Measurements from ENCODE around the gene AKAP13. TPM values are rescaled to one million over a fixed set of nuclear protein-coding genes. Genes with fewer than 3 reads are reported as not detected.

Gene AKAP13
- total RNA-seq, 4 donors from 2014 or later = 105 to 167 (median 129) TPM

GRCh38 chr15:85443593-85444087 lies 63.2 kb downstream of the AKAP13 start:
- no peak for TF ChIP-seq CTCF (IDR thresholded peaks at IDR 0.05)
- no peak for TF ChIP-seq POLR2A (IDR thresholded peaks at IDR 0.05)
- 46 to 52% methylated on average over 4 of the region's 4 CpGs for WGBS, 2 donors
- DNase-seq (ENCODE audit: low spot score in 2 of 2) = no peak
- intact Hi-C loops (cut with DNase I; ENCODE audit: low total_unique reads) = no loop called here
- H3K4me3 ChIP-seq (ENCODE audit: low read depth, poor library complexity, severe bottlenecking) = no peak overlapping the region

- no peak for TF ChIP-seq CTCF (IDR thresholded peaks at IDR 0.05)
- TF ChIP-seq POLR2A (IDR thresholded peaks at IDR 0.05) = no peak
- H3K4me3 ChIP-seq (ENCODE audit: low read depth, poor library complexity, severe bottlenecking) = no peak overlapping the region
- WGBS, 2 donors = 30 to 34% methylated on average over 3 of the region's 3 CpGs
- DNase-seq (ENCODE audit: low spot score in 2 of 2) = no peak
- intact Hi-C loops (cut with DNase I; ENCODE audit: low total_unique reads) = no loop called here
These were observed 63.8 kb downstream of the AKAP13 start for GRCh38 chr15:85444122-85444745.

GRCh38 chr15:85445361-85445760 lies 65.0 kb downstream of the AKAP13 start:
- DNase-seq (ENCODE audit: low spot score in 2 of 2) = no peak
- TF ChIP-seq CTCF (IDR thresholded peaks at IDR 0.05) (no peak), POLR2A (IDR thresholded peaks at IDR 0.05) (no peak)
- 94 to 96% methylated on average over 1 of the region's 1 CpG for WGBS, 2 donors
- intact Hi-C loops (cut with DNase I; ENCODE audit: low total_unique reads) = no loop called here
- no peak overlapping the region for H3K4me3 ChIP-seq (ENCODE audit: low read depth, poor library complexity, severe bottlenecking)

GRCh38 chr15:85451099-85451700 lies 70.8 kb downstream of the AKAP13 start:
- H3K4me3 ChIP-seq (ENCODE audit: low read depth, poor library complexity, severe bottlenecking) = no peak overlapping the region
- intact Hi-C loops (cut with DNase I; ENCODE audit: low total_unique reads) = no loop called here
- no peak for DNase-seq (ENCODE audit: low spot score in 2 of 2)
- TF ChIP-seq CTCF (IDR thresholded peaks at IDR 0.05) = no peak
- no peak for TF ChIP-seq POLR2A (IDR thresholded peaks at IDR 0.05)
- WGBS, 2 donors = 75 to 95% methylated on average over 3 of the region's 3 CpGs

- DNase-seq (ENCODE audit: low spot score in 2 of 2) = no peak
- intact Hi-C loops (cut with DNase I; ENCODE audit: low total_unique reads) = no loop called here
- TF ChIP-seq POLR2A (IDR thresholded peaks at IDR 0.05) = no peak
- no peak for TF ChIP-seq CTCF (IDR thresholded peaks at IDR 0.05)
- WGBS, 2 donors = 95 to 97% methylated on average over 1 of the region's 1 CpG
- no peak overlapping the region for H3K4me3 ChIP-seq (ENCODE audit: low read depth, poor library complexity, severe bottlenecking)
These were observed 72.0 kb downstream of the AKAP13 start for GRCh38 chr15:85452436-85452835.
